ENCODE measurements around the gene ERC2. TPM values are rescaled to one million over a fixed set of nuclear protein-coding genes. Genes with fewer than 3 reads are reported as not detected.

ERC2 gene
- polyA plus RNA-seq, 1 experiment = 0.07 TPM

- H3K4me3 ChIP-seq (ENCODE audit: low read depth, low read length) = no peak overlapping the region
- H3K27me3 ChIP-seq (ENCODE audit: control insufficient read depth, insufficient read depth, low read length) = peaks cover 2% of the 10 kb centered on the region
- no peak for TF ChIP-seq CTCF (IDR thresholded peaks at IDR 0.05; ENCODE audit: low read depth, low read length)
- no peak overlapping the region for H3K27ac ChIP-seq (ENCODE audit: low read depth, low read length)
- CTCF ChIA-PET = no interaction called here
- DNase-seq (ENCODE audit: low read depth, low spot score) = no peak
- no peaks in the 10 kb centered on the region for H3K9me3 ChIP-seq (ENCODE audit: control insufficient read depth, insufficient read depth, low read length)
- POLR2A ChIA-PET = no interaction called here
Measured at GRCh38 chr3:55936549-55937052, 531.7 kb downstream of the ERC2 start.

GRCh38 chr3:55935241-55935640 lies 533.0 kb downstream of the ERC2 start:
- H3K27ac ChIP-seq (ENCODE audit: low read depth, low read length) = no peak overlapping the region
- H3K27me3 ChIP-seq (ENCODE audit: control insufficient read depth, insufficient read depth, low read length) = peaks cover 2% of the 10 kb centered on the region
- DNase-seq (ENCODE audit: low read depth, low spot score) = no peak
- no peaks in the 10 kb centered on the region for H3K9me3 ChIP-seq (ENCODE audit: control insufficient read depth, insufficient read depth, low read length)
- ChIA-PET POLR2A (no interaction called here), CTCF (no interaction called here)
- H3K4me3 ChIP-seq (ENCODE audit: low read depth, low read length) = no peak overlapping the region
- no peak for TF ChIP-seq CTCF (IDR thresholded peaks at IDR 0.05; ENCODE audit: low read depth, low read length)

GRCh38 chr3:55934771-55935170 lies 533.5 kb downstream of the ERC2 start:
- no peak for DNase-seq (ENCODE audit: low read depth, low spot score)
- POLR2A ChIA-PET = no interaction called here
- no peak for TF ChIP-seq CTCF (IDR thresholded peaks at IDR 0.05; ENCODE audit: low read depth, low read length)
- Histone ChIP-seq H3K27ac (ENCODE audit: low read depth, low read length) (no peak overlapping the region), H3K27me3 (ENCODE audit: control insufficient read depth, insufficient read depth, low read length) (peaks cover 2% of the 10 kb centered on the region), H3K4me3 (ENCODE audit: low read depth, low read length) (no peak overlapping the region), H3K9me3 (ENCODE audit: control insufficient read depth, insufficient read depth, low read length) (no peaks in the 10 kb centered on the region)
- CTCF ChIA-PET = no interaction called here

- Histone ChIP-seq H3K27me3 (ENCODE audit: control insufficient read depth, insufficient read depth, low read length) (no peaks in the 10 kb centered on the region), H3K27ac (ENCODE audit: low read depth, low read length) (no peak overlapping the region), H3K4me3 (ENCODE audit: low read depth, low read length) (no peak overlapping the region), H3K9me3 (ENCODE audit: control insufficient read depth, insufficient read depth, low read length) (no peaks in the 10 kb centered on the region)
- DNase-seq (ENCODE audit: low read depth, low spot score) = no peak
- ChIA-PET CTCF (interaction anchor here (1.1 kb wide), 1 partner anchor 322 kb away, joined by 3 read pairs; no protein-coding TSS in a partner anchor), POLR2A (no interaction called here)
- TF ChIP-seq CTCF (IDR thresholded peaks at IDR 0.05; ENCODE audit: low read depth, low read length) = no peak
Measured at GRCh38 chr3:55929154-55929869, 539.0 kb downstream of the ERC2 start.

- ChIA-PET POLR2A (no interaction called here), CTCF (no interaction called here)
- no peak for TF ChIP-seq CTCF (IDR thresholded peaks at IDR 0.05; ENCODE audit: low read depth, low read length)
- Histone ChIP-seq H3K27ac (ENCODE audit: low read depth, low read length) (no peak overlapping the region), H3K4me3 (ENCODE audit: low read depth, low read length) (no peak overlapping the region), H3K27me3 (ENCODE audit: control insufficient read depth, insufficient read depth, low read length) (no peaks in the 10 kb centered on the region), H3K9me3 (ENCODE audit: control insufficient read depth, insufficient read depth, low read length) (no peaks in the 10 kb centered on the region)
- DNase-seq (ENCODE audit: low read depth, low spot score) = no peak
Measured at GRCh38 chr3:55923626-55924025, 544.6 kb downstream of the ERC2 start.
